Liver (tissue), 3 donors: ENCODE measurements around the gene SMARCE1.

Source experiments
- CTCF ChIP-seq: fragments of 150-350 bp; IDR thresholded peaks from 2 replicates; pipeline ENCODE4 v1.5.1; 2017; ENCODE audit warnings: improper control_type of control experiment, low read depth, low read length; ENCODE audit not compliant: missing input control
- FOXA1 ChIP-seq: IDR thresholded peaks from 2 replicates; pipeline ENCODE4 v1.6.1; 2016; ENCODE audit warnings: antibody characterized with exemption
- GABPA ChIP-seq, 2 donors: IDR thresholded peaks in 1 of 2; conservative IDR thresholded peaks in 1 of 2; 2 replicates each; pipeline ENCODE4 v1.6.1; 2016; ENCODE audit warnings: antibody characterized with exemption in 2 of 2, mild to moderate bottlenecking in 1 of 2, moderate library complexity in 1 of 2
- HNF4A ChIP-seq, 2 donors: conservative IDR thresholded peaks; 2 replicates each; pipeline ENCODE4 v1.6.1; 2016; ENCODE audit warnings: antibody characterized with exemption in 2 of 2, mild to moderate bottlenecking in 2 of 2
- JUND ChIP-seq, 2 donors: IDR thresholded peaks; 2 replicates each; pipeline ENCODE4 v1.6.1; 2016; ENCODE audit warnings: antibody characterized with exemption in 2 of 2
- RAD21 ChIP-seq, 2 donors: IDR thresholded peaks; 2 replicates each; pipeline ENCODE4 v1.6.1; 2016; ENCODE audit warnings: antibody characterized with exemption in 2 of 2, mild to moderate bottlenecking in 2 of 2
- RXRA ChIP-seq, 2 donors: IDR thresholded peaks; 2 replicates each; pipeline ENCODE4 v1.6.1; 2017 to 2018; ENCODE audit warnings: antibody characterized with exemption in 2 of 2, mild to moderate bottlenecking in 1 of 2
- SP1 ChIP-seq: IDR thresholded peaks from 2 replicates; pipeline ENCODE4 v1.6.1; 2018; ENCODE audit warnings: antibody characterized with exemption, mild to moderate bottlenecking
- TAF1 ChIP-seq: conservative IDR thresholded peaks from 2 replicates; pipeline ENCODE4 v1.6.1; 2016; ENCODE audit warnings: antibody characterized with exemption, mild to moderate bottlenecking
- YY1 ChIP-seq: IDR thresholded peaks from 2 replicates; pipeline ENCODE4 v1.6.1; 2016; ENCODE audit warnings: antibody characterized with exemption, mild to moderate bottlenecking
- TF ChIP-seq, protein P1 (sequence below): IDR thresholded peaks from 2 replicates; pipeline ENCODE4 v1.6.1; 2016; ENCODE audit warnings: antibody characterized with exemption, mild to moderate bottlenecking
- TF ChIP-seq, protein P2 (sequence below): IDR thresholded peaks from 2 replicates; pipeline ENCODE4 v1.6.1; 2016; ENCODE audit warnings: antibody characterized with exemption
- donor health status: healthy.
- donor health status: healthy.

GRCh38 chr17:40597156-40597555 is 50.5 kb downstream of the SMARCE1 start:
- TF ChIP-seq CTCF (no peak), FOXA1 (no peak), GABPA (IDR thresholded peaks at IDR 0.05 in 1 of 2, conservative IDR thresholded peaks at IDR 0.05 in 1 of 2) (no peak), RAD21 (IDR thresholded peaks at IDR 0.05) (no peak), YY1 (no peak), TAF1 (no peak), RXRA (IDR thresholded peaks at IDR 0.05) (no peak), HNF4A (conservative IDR thresholded peaks at IDR 0.05) (no peak), JUND (IDR thresholded peaks at IDR 0.05) (no peak), SP1 (no peak)
- TF ChIP-seq, protein P1, sequence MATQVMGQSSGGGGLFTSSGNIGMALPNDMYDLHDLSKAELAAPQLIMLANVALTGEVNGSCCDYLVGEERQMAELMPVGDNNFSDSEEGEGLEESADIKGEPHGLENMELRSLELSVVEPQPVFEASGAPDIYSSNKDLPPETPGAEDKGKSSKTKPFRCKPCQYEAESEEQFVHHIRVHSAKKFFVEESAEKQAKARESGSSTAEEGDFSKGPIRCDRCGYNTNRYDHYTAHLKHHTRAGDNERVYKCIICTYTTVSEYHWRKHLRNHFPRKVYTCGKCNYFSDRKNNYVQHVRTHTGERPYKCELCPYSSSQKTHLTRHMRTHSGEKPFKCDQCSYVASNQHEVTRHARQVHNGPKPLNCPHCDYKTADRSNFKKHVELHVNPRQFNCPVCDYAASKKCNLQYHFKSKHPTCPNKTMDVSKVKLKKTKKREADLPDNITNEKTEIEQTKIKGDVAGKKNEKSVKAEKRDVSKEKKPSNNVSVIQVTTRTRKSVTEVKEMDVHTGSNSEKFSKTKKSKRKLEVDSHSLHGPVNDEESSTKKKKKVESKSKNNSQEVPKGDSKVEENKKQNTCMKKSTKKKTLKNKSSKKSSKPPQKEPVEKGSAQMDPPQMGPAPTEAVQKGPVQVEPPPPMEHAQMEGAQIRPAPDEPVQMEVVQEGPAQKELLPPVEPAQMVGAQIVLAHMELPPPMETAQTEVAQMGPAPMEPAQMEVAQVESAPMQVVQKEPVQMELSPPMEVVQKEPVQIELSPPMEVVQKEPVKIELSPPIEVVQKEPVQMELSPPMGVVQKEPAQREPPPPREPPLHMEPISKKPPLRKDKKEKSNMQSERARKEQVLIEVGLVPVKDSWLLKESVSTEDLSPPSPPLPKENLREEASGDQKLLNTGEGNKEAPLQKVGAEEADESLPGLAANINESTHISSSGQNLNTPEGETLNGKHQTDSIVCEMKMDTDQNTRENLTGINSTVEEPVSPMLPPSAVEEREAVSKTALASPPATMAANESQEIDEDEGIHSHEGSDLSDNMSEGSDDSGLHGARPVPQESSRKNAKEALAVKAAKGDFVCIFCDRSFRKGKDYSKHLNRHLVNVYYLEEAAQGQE = no peak
- TF ChIP-seq, protein P2, sequence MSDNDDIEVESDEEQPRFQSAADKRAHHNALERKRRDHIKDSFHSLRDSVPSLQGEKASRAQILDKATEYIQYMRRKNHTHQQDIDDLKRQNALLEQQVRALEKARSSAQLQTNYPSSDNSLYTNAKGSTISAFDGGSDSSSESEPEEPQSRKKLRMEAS = no peak
